GM21528 (cell line): Measurements from ENCODE around the gene SOX8.

ENCODE experiments used
- ATAC-seq: cut with Tn5 transposase; IDR thresholded peaks from one replicate; pipeline ENCODE4 v1.9.1; 2021; ENCODE audit warnings: mild to moderate bottlenecking, moderate library complexity; ENCODE audit not compliant: unreplicated experiment, low FRiP score

Gene SOX8

GRCh38 chr16:1002399-1003166, 21.0 kb downstream of the SOX8 start:
- no peak for ATAC-seq

- no peak for ATAC-seq
Observed at GRCh38 chr16:1003391-1004347, 22.1 kb downstream of the SOX8 start.

DNA sequence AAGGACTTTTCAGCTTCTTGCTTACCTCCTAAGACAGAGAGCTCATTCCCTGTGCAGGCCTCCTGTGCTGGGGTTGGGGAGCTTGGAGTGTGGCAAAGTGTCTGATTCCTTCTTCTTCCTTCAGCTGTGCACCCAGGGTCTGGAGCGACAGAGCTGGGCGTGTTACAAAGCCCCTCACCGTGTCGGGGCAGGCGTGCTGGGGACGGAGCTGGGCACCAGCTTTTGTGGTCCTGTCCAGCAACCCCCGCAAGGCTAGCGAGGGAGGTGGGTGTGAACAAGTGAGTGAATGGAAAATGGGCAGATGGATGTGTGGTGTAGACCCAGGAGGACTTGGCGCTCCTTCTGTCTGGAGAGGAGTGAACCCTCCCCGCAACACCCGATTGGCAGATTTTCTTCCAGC, 23.7 kb downstream of the SOX8 start:
- ATAC-seq, result no peak

- no peak for ATAC-seq
Observed at GRCh38 chr16:1006781-1007180, 25.2 kb downstream of the SOX8 start.

GRCh38 chr16:1007284-1007850, 25.8 kb downstream of the SOX8 start:
- ATAC-seq, result no peak

- ATAC-seq, result no peak
Observed at GRCh38 chr16:1008085-1008484, 26.5 kb downstream of the SOX8 start.

DNA sequence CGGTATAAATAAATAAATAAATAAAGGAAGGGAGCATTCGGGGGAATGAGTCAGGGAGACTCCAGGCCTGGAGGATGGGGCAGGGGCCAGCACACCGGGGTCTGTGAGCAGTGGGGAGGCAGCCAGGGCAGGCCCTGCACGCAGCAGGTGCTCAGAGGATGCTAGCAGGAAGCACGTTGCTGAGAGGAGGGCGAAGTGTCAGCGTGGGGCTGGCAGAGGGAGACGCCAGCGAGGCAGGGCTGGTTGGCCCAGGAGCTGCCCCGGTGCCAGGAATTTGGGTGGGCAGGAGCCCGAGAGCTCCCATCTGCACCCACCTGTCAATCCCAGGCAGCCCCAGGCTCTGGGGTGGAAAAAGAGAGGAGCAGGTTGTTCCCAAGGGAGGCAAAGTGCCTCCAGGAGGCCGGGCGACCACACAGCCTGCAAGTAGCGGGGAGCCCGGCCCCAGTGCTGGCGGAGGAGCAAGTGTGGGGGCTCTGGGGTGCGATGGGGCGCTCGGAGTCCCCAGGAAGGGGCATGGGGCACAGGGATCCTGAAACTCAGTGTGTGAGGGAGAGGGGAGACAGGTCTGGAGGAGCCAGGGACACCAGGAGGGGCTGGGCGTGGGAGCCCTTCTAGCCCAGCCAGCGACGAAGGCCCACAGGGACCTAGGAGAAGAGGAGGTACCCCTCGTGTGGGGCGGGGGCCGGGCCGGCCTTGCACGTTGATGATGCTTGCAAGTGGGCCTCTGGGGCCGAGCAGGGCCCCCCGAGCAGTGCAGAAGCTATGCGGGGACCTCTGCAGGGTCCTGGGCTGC, 28.0 kb downstream of the SOX8 start:
- ATAC-seq, result no peak

DNA sequence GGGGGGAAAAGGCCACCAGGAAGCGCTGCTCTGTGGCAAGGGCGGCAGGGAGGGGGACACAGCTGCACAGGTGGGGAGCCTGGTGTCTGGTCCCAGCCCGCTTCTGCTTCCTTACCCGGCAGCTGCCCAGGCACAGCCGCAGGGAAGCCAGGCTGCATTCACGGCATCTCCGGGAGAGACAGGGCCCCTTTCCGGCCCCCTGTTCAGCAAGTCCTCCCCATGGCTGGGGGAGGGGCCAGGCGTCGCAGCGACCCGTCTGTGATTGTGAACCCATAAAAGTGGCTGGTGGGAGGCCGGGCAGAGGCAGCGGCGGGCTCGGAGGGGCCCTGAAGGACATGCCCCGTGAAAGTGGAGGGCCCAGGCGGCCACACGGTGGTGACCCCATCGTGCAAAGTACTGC, 28.7 kb downstream of the SOX8 start:
- ATAC-seq, result no peak

GRCh38 chr16:1010815-1011214, 29.2 kb downstream of the SOX8 start:
- no peak for ATAC-seq

DNA sequence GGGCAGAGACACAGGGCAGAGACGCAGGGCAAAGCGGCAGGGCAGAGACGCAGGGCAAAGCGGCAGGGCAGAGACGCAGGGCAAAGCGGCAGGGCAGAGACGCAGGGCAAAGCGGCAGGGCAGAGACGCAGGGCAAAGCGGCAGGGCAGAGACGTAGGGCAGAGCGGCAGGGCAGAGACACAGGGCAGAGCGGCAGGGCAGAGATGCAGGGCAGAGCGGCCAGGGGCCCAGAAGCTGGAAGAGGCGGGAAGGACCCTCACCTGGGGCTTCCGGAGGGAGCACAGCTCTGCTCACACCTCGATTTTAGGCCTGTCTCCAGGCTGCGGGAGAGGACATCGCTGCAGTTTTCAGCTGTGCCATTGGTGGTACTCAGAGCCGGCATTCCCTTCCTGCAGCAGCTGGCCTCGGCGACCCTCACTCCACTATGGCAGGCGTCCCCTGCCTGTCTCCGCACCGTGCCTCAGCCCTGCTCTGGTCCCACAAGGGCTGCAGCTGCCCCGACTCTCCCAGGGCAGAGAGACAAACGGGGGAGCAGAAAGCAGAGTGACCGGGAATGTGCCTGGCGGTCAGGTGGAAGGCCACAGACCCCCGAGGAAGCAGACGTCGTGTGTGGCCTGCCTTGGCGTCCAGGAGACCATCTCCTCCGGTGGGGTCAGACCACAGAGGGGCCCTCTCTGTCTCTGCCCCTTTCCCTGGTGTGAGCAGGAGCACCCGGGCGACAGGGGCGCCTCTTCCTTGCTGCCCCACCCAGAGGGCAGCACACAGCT, 29.9 kb downstream of the SOX8 start:
- no peak for ATAC-seq

- ATAC-seq, result no peak
Observed at GRCh38 chr16:1012135-1012534, 30.6 kb downstream of the SOX8 start.

GRCh38 chr16:1012722-1013592, 31.4 kb downstream of the SOX8 start:
- no peak for ATAC-seq

GRCh38 chr16:1013593-1013900, 32.0 kb downstream of the SOX8 start:
- no peak for ATAC-seq

DNA sequence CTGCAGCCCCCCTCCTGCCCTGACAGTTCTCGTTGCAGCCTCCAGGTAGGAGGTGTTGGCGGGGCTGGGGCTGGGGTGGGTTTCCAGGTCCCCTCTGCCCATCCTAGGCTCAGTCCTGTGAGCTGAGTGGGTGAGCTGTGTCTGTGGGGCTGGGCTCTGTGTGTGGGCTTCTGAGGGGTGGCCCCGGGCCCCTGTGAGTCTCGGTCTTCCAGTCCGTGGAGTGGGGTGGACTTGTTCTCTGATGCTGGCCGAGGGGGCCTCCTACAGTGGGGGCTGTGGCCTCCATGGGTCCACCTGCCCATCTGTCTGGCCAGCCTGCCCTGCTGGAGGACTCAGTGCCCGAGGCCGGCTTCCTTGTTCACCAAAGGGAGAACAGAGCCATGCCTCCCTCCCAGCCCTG, 32.7 kb downstream of the SOX8 start:
- no peak for ATAC-seq

DNA sequence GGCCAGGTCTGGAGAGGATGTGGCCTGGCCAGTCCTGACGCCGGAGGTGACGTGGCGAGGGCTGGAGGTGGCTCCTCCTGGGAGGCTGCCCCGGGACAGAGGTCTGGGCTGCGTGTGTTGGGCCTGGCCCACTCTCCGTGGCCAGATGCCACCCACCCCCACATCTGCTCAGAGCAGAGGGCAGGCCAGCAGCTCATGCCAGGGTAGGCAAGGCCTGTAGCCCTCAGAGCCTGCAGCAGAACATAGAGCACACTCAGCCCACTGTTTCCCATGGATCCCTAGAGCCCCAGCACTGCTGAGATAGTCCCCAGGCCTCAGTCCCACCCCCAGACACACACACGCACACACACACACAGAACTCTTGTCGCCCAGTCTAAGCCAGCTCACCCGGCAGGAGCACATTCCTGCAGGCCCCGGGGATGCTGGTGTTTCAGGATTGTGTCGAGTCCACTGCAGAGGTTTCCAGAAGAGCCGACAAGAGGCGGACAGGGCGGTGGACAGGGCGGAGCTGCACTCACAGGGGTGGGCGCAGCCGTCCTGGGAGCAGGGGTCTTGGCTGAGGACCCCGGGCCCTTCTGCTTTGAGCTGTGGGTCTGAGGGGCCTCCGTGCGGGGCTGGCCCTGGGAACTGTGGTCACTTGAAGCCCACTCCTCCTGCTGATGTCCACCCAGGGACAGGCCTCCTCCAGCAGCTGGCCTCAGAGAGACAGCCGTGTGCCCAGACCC, 33.4 kb downstream of the SOX8 start:
- no peak for ATAC-seq

- ATAC-seq, result no peak
Observed at GRCh38 chr16:1018447-1019198, 37.1 kb downstream of the SOX8 start.

GRCh38 chr16:1019231-1020090, 37.9 kb downstream of the SOX8 start:
- no peak for ATAC-seq
